H1 (cell line): ENCODE results near the gene PSMC2. TPM values are rescaled to one million over a fixed set of nuclear protein-coding genes. Genes with fewer than 3 reads are reported as not detected.

Experiments used
- polyA plus RNA-seq, 7 experiments: library from polyadenylated mRNA; depleted of rRNA in 3 of 7; stranded (reverse) in 5 of 7; unstranded in 2 of 7; fragments of >200 nt in 5 of 7; fragments of 200-250 nt in 2 of 7; gene quantifications; 1 replicate in 5 of 7; 2 replicates in 1 of 7; 4 replicates in 1 of 7; pipeline versions ENCODE4 v1.2.1 to v1.2.3, GENCODE V29; 2011 to 2013; ENCODE audit warnings: missing spikeins in 2 of 7, mixed read lengths in 2 of 7
- total RNA-seq: library from RNA; stranded (reverse); fragmentation: NEBNext Ultra II Directional; extraction: Animal tissue kit (Norgen Biotek cat#: 25700); gene quantifications from 2 replicates; pipeline ENCODE4 v1.2.1, GENCODE V29; 2021
- TF ChIP-seq, protein P1 (sequence below): fragments of 300-600 bp; sonication (generic); IDR thresholded peaks from 2 replicates; pipeline ENCODE4 v1.7.1; 2012; ENCODE audit warnings: low read length, moderate library complexity, mild to moderate bottlenecking, inconsistent platforms; ENCODE audit not compliant: insufficient replicate concordance

Gene PSMC2
- total and polyA plus RNA-seq, 2 of the 8 experiments (the other 6 are each of a cell fraction or from before 2014, with no cell fraction given) = 80.9 to 141 TPM

DNA sequence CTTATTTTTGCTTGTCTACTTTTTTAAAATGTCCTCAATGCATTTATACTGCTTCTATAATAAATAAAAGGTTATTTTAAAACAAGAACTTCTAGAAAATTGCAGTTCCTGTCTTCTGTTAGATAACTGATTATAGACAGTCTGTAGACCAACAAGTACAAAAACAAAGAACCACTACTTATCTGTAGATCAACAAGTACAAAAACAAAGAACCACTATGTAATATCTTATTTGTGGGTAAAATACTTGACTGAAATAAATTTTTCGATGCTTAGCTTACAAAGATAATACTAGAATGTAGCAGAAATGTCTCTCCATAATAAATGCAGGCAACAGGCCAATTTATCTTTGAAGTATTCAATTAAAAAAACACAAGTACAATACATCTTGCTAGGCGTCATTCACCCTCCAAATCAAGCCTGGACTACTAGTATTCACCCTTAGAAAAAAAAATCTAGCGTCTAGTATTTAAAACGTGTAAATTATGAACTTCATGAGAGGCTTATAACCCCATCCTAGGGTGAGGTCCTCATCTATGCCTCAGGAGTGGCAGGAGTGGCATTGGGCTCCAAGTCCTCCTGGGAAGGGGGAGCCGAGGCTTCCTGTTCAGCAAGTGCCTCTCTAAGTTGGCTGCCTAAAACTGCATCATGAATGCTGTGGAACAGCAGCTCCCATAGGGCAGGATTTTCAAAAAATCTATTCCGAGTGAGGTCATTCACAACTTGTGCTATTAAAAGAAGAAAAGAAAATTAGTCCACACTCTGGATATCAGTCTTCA, 26.6 kb downstream of the PSMC2 start (continued):
- TF ChIP-seq, protein P1, sequence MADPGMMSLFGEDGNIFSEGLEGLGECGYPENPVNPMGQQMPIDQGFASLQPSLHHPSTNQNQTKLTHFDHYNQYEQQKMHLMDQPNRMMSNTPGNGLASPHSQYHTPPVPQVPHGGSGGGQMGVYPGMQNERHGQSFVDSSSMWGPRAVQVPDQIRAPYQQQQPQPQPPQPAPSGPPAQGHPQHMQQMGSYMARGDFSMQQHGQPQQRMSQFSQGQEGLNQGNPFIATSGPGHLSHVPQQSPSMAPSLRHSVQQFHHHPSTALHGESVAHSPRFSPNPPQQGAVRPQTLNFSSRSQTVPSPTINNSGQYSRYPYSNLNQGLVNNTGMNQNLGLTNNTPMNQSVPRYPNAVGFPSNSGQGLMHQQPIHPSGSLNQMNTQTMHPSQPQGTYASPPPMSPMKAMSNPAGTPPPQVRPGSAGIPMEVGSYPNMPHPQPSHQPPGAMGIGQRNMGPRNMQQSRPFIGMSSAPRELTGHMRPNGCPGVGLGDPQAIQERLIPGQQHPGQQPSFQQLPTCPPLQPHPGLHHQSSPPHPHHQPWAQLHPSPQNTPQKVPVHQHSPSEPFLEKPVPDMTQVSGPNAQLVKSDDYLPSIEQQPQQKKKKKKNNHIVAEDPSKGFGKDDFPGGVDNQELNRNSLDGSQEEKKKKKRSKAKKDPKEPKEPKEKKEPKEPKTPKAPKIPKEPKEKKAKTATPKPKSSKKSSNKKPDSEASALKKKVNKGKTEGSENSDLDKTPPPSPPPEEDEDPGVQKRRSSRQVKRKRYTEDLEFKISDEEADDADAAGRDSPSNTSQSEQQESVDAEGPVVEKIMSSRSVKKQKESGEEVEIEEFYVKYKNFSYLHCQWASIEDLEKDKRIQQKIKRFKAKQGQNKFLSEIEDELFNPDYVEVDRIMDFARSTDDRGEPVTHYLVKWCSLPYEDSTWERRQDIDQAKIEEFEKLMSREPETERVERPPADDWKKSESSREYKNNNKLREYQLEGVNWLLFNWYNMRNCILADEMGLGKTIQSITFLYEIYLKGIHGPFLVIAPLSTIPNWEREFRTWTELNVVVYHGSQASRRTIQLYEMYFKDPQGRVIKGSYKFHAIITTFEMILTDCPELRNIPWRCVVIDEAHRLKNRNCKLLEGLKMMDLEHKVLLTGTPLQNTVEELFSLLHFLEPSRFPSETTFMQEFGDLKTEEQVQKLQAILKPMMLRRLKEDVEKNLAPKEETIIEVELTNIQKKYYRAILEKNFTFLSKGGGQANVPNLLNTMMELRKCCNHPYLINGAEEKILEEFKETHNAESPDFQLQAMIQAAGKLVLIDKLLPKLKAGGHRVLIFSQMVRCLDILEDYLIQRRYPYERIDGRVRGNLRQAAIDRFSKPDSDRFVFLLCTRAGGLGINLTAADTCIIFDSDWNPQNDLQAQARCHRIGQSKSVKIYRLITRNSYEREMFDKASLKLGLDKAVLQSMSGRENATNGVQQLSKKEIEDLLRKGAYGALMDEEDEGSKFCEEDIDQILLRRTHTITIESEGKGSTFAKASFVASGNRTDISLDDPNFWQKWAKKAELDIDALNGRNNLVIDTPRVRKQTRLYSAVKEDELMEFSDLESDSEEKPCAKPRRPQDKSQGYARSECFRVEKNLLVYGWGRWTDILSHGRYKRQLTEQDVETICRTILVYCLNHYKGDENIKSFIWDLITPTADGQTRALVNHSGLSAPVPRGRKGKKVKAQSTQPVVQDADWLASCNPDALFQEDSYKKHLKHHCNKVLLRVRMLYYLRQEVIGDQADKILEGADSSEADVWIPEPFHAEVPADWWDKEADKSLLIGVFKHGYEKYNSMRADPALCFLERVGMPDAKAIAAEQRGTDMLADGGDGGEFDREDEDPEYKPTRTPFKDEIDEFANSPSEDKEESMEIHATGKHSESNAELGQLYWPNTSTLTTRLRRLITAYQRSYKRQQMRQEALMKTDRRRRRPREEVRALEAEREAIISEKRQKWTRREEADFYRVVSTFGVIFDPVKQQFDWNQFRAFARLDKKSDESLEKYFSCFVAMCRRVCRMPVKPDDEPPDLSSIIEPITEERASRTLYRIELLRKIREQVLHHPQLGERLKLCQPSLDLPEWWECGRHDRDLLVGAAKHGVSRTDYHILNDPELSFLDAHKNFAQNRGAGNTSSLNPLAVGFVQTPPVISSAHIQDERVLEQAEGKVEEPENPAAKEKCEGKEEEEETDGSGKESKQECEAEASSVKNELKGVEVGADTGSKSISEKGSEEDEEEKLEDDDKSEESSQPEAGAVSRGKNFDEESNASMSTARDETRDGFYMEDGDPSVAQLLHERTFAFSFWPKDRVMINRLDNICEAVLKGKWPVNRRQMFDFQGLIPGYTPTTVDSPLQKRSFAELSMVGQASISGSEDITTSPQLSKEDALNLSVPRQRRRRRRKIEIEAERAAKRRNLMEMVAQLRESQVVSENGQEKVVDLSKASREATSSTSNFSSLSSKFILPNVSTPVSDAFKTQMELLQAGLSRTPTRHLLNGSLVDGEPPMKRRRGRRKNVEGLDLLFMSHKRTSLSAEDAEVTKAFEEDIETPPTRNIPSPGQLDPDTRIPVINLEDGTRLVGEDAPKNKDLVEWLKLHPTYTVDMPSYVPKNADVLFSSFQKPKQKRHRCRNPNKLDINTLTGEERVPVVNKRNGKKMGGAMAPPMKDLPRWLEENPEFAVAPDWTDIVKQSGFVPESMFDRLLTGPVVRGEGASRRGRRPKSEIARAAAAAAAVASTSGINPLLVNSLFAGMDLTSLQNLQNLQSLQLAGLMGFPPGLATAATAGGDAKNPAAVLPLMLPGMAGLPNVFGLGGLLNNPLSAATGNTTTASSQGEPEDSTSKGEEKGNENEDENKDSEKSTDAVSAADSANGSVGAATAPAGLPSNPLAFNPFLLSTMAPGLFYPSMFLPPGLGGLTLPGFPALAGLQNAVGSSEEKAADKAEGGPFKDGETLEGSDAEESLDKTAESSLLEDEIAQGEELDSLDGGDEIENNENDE = no peak
